OCI-LY3 (cell line): Measurements from ENCODE around the gene KIAA1586.

Experiments
- CTCF ChIP-seq: fragments of 200-600, 300-600 bp; sonication (generic); IDR thresholded peaks from 2 replicates; pipeline ENCODE4 v1.5.1; 2014; ENCODE audit warnings: antibody characterized with exemption, low read length, low read depth
- EZH2phosphoT487 ChIP-seq: fragments of 200-600 bp; shearing (Covaris generic); IDR thresholded peaks from 2 replicates; pipeline ENCODE4 v1.6.1; 2018; ENCODE audit warnings: antibody characterized with exemption, mixed run types, low read depth

GRCh38 chr6:57074383-57074782 is 27.9 kb downstream of the KIAA1586 start:
- TF ChIP-seq CTCF (no peak), EZH2phosphoT487 (no peak)
